ENCODE measurements around the gene ADGRB2. TPM values are rescaled to one million over a fixed set of nuclear protein-coding genes. Genes with fewer than 3 reads are reported as not detected.

Gene ADGRB2
- total and polyA plus RNA-seq, 2 of the 4 experiments (the other 2 are of a cell fraction), result 2.2 to 11.9 TPM

GRCh38 chr1:31767225-31767624 lies 3.1 kb upstream of the ADGRB2 start:
- H3K18ac ChIP-seq (ENCODE audit: low read depth, low read length), result no peak overlapping the region
- no peak overlapping the region for H4K5ac ChIP-seq (ENCODE audit: low read depth, low read length)
- H3K79me1 ChIP-seq (ENCODE audit: low read depth in 1 of 2, low read length in 2 of 2), result peaks cover 0 to 3% of the 10 kb centered on the region in 2 experiments; a peak in 1 of 4 replicates
- dilution Hi-C loops (cut with HindIII; ENCODE audit: low sequenced_read_pairs, unreplicated experiment), result no loop called here
- H2BK120ac ChIP-seq (ENCODE audit: low read depth, low read length), result no peak overlapping the region
- H3K36me3 ChIP-seq (ENCODE audit: control insufficient read depth, insufficient read depth, low read length), result no peaks in the 10 kb centered on the region
- no peak overlapping the region for H2BK5ac ChIP-seq (ENCODE audit: low read depth, low read length, poor library complexity, severe bottlenecking)
- H2AK5ac ChIP-seq (ENCODE audit: low read depth, low read length), result no peak overlapping the region
- H3K56ac ChIP-seq (ENCODE audit: extremely low read depth, insufficient read depth, low read length), result no peak overlapping the region
- WGBS, 2 experiments (ENCODE audit: extremely low coverage in 2 of 2, insufficient read length in 1 of 2), result 80% methylated on average over 2 of the region's 7 CpGs; no CpG with 5 or more reads in 1 of the 2 experiments
- DNase-seq, result no peak
- intact Hi-C loops (cut with micrococcal nuclease), result no loop called here
- peaks cover 42% of the 10 kb centered on the region for H3K27me3 ChIP-seq (ENCODE audit: control insufficient read depth, insufficient read depth, low read length)
- BruUV-seq (replicated peaks), result no TSS peak
- H3K9ac ChIP-seq (ENCODE audit: low read depth, low read length), result no peak overlapping the region
- no peak overlapping the region for H2BK20ac ChIP-seq (ENCODE audit: low read depth, low read length)
- H3K4me1 ChIP-seq (ENCODE audit: control insufficient read depth, insufficient read depth, low read length), result peaks cover 4% of the 10 kb centered on the region
- no peak overlapping the region for H2BK15ac ChIP-seq (ENCODE audit: low read depth, low read length)
- no peak overlapping the region for H3K4me2 ChIP-seq (ENCODE audit: low read depth, low read length)
- TF ChIP-seq MXI1 (IDR thresholded peaks at IDR 0.05; ENCODE audit: borderline replicate concordance, low read depth, low read length) (no peak), BHLHE40 (IDR thresholded peaks at IDR 0.05; ENCODE audit: low read depth, low read length) (no peak), MAZ (IDR thresholded peaks at IDR 0.05; ENCODE audit: borderline replicate concordance, low read depth, low read length) (no peak), RFX5 (IDR thresholded peaks at IDR 0.05; ENCODE audit: low read depth, low read length) (no peak), NFE2L2 (IDR thresholded peaks at IDR 0.05; ENCODE audit: low read depth, low read length) (no peak), CHD1 (IDR thresholded peaks at IDR 0.05; ENCODE audit: low read depth, low read length) (no peak), USF2 (IDR thresholded peaks at IDR 0.05; ENCODE audit: low read depth, low read length) (no peak), POLR2A (IDR thresholded peaks at IDR 0.05; ENCODE audit: low read depth, low read length) (no peak), SMC3 (IDR thresholded peaks at IDR 0.05; ENCODE audit: low read depth, low read length) (no peak), MAFK (IDR thresholded peaks at IDR 0.05; ENCODE audit: low read depth, low read length) (no peak), CTCF (conservative IDR thresholded peaks at IDR 0.05; ENCODE audit: low read depth, low read length) (no peak), FOS (IDR thresholded peaks at IDR 0.05; ENCODE audit: low read depth, low read length) (no peak), RCOR1 (IDR thresholded peaks at IDR 0.05; ENCODE audit: insufficient replicate concordance, low read length) (no peak), CEBPB (IDR thresholded peaks at IDR 0.05; ENCODE audit: low read depth, low read length) (no peak), RAD21 (IDR thresholded peaks at IDR 0.05; ENCODE audit: low read length) (no peak), ELK1 (IDR thresholded peaks at IDR 0.05; ENCODE audit: borderline replicate concordance, low read depth, low read length) (no peak)
- no peak overlapping the region for H3K14ac ChIP-seq (replicated peaks; ENCODE audit: low read depth, low read length)
- ATAC-seq (ENCODE audit: low read depth), result no peak
- no peak overlapping the region for H3K23ac ChIP-seq (ENCODE audit: low read depth, low read length)
- H3K9me1 ChIP-seq (ENCODE audit: insufficient read depth, low read length), result no peaks in the 10 kb centered on the region
- ChIA-PET POLR2A (ENCODE audit: unreplicated experiment) (no interaction called here), CTCF (no interaction called here)
- no peak overlapping the region for H2AK9ac ChIP-seq (replicated peaks; ENCODE audit: low read depth, low read length, poor library complexity)
- H3K27ac ChIP-seq (ENCODE audit: insufficient read depth, low read length), result no peak overlapping the region
- in situ Hi-C loops (cut with MboI; ENCODE audit: low sequenced_read_pairs), result no loop called here
- H4K91ac ChIP-seq (ENCODE audit: insufficient read depth, low read depth, low read length), result no peak overlapping the region
- no peak overlapping the region for H2AFZ ChIP-seq (replicated peaks; ENCODE audit: low read length, poor library complexity)
- H3K9me3 ChIP-seq (ENCODE audit: control insufficient read depth, insufficient read depth, low read length), result no peaks in the 10 kb centered on the region
- no peak overlapping the region for H3K4ac ChIP-seq (ENCODE audit: low read depth, low read length)
- H4K20me1 ChIP-seq (ENCODE audit: insufficient read depth, low read length), result peaks cover 9% of the 10 kb centered on the region
- H4K8ac ChIP-seq (ENCODE audit: low read depth in 2 of 2, low read length in 2 of 2), result no peak overlapping the region
- H3K4me3 ChIP-seq (ENCODE audit: insufficient read depth, low read depth, low read length), result no peak overlapping the region

Measured in IMR-90 (cell line).